Right renal pelvis (tissue), 4 donors: ENCODE results near the gene SIGLEC11. TPM values are rescaled to one million over a fixed set of nuclear protein-coding genes. Genes with fewer than 3 reads are reported as not detected.
"Not testable (repeated sequence)": the region's sequence is repeated elsewhere in the genome, so short reads cannot be mapped to it uniquely, and the experiment has no call there.

ENCODE experiments used
- DNase-seq, 4 donors: peaks; one replicate each; pipeline ENCODE4 v3.0.0-alpha.2; 2013; ENCODE audit warnings: low read depth in 4 of 4, low spot score in 3 of 4, missing footprints in 1 of 4
- polyA plus RNA-seq, 4 donors: library from polyadenylated mRNA; unstranded; fragments of 120-200 nt; gene quantifications; one replicate each; pipeline ENCODE4 v1.2.1, GENCODE V29; 2013; ENCODE audit not compliant: insufficient read length in 4 of 4

The SIGLEC11 gene
- polyA plus RNA-seq, 4 donors = 3.4 to 5.1 (median 4.8) TPM

DNA sequence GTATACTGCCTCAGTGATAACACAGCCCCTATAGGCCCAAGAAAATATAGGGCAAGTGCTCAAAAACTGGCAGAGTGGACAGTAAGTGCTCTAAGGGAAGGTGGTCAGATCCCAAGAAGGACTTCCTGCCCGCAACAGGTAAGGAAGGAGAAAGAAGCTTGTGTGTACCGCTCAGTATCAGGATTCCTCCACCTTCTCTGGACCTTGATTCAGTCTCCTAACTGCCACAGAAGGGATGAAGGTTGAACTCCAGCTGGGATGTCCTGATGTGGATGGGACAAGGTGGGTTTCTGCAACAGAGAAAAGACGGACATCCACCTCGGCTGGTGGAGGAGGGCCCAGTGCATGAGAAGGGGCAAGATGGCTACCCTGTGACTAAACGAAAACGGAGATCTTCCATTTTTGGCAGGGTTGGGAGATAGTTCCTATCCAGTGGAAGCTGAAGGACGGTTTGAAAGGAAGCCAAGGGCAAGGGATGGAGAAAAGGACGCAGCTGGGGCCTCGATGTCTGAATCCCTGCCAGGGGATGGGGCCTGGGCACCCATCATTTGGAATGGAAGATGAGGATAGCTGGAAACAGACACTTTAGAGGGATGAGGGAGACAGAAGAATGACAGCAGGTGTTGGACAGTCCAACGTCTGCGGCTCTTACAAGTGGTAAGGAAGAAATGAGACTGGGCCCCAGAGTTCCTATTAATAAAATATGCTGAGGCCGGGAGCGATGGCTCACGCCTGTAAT lies 33.3 kb downstream of the SIGLEC11 start:
- DNase-seq = no peak

DNA sequence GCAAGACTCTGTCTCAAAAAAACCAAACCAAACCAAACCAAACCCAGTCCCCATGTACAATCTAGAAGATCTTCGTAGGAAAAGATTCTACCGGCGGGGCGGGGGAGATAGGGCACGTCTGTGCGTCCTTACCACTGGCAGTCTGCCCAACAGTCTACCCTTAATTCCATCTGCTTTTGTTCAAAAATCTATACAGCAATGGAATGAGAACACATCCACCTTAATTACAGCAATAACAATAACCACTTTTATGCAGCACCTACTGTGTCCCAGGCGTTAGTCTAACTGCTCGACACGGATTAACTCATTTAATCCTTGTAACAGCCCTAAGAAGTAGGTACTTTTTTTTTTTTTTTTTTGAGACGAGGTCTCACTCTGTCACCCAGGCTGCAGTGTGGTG lies 34.5 kb downstream of the SIGLEC11 start:
- DNase-seq = no peak

DNA sequence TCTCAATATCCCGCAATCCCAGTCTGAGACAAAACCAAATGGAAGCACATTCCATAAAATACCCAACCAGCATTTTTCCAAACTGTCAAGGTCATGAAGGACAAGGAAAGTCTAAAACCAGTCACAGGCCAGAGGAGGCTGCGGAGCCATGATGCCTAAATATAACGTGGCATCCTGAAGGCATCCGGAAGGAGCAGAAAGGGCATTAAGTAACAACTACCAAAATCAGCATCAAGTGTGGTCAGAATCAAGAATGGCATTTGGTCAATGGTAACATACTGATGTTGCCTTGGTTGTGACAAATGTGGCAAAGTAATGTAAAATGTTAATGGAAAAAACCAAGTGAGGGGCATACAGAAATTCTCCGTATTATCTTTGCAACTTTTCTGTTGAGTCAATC lies 35.5 kb downstream of the SIGLEC11 start:
- DNase-seq = no peak

DNA sequence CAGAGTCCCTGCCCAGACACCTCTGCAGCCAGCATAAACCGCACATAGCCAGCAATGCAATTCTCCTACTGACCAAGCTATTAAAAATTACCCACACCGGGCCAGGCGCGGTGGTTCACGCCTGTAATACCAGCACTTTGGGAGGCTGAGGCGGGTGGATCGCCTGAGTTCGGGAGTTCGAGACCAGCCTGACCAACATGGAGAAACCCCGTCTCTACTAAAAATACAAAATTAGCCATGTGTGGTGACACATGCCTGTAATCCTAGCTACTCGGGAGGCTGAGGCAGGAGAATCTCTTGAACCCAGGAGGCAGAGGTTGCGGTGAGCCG lies 36.1 kb downstream of the SIGLEC11 start:
- DNase-seq = not testable (repeated sequence)

DNA sequence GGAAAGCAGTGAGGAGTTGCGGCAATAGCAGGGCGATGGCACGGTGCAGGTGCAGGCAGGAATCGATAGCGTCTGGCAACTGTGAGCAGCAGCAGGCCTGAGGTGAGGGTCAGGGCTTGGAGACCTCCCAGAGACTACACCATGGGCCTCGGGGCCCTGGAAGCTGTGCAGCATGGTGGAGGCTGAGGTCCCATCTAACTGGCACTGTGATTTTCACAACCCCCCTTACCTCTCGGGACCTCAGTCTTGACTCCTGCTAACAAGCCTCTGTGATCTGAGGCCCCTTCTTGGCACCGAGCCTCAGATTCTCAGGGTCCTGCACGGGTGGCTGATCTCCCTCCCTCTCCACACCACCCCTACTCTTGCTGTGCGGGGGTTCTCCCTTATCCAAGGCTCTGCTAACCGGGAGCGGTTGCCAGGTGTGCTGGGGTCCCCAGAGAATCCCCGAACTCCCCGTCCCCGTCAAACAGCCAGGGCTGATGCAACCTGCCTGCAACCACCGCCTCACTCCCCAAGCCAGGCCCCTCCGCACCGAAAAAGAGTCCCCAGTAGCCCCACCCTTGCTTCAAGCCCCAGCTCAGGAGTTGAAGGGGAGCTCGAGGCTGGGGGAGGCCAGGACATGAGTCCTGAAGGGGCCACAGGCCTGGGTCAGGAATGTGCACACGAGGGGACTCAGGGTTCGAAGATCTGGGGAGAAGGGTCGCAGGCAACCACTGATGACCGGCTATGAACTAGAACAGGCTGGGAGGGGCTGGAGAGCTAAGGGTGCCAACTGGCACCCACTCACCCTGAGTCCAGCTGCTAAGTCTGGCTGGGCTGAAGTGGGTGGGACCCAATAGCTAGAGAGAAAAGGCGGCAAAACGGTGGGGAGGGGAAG lies 36.7 kb downstream of the SIGLEC11 start:
- DNase-seq = no peak

DNA sequence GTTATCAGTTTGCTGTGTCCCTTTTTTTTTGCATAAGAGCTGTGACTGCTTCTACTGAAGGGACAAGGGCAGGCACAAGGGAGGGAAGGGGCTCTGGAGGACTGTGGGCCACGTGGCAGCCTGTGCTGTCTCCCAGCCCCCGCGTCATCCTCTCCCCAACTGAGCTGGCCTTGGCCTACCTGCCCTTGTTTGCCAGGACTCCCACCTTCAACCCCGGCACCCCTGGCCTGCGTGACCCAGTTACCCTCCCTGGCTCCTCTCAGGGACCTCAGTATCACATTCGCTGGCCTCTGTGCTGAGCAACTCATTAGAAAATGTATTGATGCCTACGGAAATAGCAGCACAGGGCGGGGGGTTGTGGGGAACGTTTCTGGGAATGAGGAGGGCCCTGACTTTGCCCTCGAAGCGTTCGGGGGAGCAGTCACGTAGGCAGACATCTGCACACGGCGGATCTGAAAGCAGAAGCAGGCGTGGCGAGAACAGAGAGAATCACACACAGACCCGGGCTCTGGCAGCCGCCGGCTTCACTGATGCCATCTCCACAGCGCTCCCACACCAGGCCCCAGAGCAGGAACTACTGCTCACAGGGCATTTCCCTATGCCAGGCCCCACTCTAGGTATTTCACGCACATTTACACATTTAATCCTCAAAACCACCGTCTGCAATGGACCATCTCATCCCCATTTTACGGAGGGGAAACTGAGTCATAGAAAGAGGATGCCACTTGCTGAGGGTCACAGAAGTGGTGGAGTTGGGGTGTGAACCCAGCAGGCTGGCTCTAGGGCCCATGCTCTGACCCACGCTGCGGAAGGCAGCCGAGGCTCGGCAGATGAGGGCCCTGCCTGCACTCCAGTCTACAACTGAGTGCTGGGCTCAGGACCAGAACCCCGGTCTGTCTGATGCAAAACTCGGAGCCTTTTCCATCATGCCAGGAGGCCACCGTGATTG lies 37.6 kb downstream of the SIGLEC11 start:
- DNase-seq = no peak

DNA sequence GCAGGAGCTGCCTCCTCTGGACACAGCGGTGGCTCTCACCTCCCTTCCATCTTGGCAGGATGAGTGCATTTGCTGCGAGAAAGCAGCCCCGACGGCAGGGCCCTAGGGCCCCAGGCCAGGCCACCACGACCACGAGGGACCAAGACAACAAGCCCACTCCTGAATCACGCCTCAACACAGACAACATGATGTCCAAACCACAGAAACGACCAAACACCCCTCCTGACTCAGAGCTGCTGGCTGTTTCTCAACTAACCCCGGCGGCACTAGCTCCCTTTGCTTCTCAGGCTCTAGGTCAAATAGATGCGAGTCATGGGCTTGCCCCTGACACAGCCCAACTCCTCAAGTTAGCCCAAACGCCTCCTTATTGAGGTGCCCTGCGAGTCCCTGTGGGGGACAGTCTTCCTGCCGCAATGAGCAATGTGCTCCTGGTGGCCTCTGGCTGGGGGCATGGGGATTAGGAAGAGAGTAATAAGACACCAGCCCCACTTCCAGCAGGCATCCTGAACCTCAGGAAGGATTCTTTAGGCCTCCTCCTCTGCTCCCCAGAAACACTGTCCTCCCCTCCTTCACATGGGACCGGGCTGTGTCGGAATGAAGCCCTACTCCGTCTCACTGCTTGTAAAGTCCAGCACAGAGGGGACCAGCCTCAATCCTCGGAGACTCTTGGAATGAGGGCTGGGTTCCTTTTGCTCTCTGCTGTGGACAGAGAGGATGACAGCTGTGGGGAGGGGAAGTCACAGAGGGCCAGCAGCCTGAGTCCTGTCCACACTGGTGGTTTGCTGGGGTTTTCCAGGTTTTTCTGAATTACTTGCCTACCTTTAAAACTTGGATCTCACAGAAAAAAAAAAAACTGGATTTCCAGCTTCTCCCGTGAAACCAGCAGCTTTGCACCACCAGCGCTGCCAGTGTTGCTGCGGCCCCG lies 38.8 kb downstream of the SIGLEC11 start:
- no peak for DNase-seq

DNA sequence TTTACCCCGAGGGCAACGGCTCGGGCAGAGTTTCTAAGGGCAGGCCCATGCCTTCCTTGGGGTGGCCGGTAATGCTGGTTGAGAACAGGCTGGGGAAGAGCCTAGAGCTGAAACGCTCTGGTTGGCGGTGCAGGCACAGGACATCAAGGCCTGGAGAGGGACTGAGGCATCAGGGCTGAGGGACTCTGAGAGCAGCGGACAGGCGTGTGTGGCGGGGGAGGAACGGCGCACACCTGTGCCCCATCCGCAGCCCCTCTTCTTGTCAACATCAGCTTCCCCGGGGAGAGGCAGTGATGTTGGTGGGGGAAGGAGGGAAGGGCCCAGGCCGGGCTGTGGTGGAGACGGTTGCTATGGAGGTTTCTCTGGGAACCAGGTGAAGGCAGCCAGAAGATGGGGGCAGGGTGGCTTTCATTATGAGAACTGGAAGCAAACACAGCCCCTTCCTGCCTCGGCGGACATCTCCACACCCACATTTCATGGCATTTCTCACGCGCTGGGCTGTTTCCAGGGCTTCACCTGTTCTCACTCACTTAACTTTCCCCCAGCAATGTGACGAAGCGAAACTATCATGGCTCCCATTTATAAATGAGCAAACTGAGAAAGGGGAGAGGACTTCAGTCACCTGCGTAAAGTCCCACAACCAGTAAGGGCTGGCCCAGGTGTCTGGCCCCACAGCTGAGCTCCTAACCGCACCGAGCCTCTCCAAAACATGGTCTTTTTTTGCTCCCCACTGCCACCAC lies 40.2 kb downstream of the SIGLEC11 start:
- no peak for DNase-seq

DNA sequence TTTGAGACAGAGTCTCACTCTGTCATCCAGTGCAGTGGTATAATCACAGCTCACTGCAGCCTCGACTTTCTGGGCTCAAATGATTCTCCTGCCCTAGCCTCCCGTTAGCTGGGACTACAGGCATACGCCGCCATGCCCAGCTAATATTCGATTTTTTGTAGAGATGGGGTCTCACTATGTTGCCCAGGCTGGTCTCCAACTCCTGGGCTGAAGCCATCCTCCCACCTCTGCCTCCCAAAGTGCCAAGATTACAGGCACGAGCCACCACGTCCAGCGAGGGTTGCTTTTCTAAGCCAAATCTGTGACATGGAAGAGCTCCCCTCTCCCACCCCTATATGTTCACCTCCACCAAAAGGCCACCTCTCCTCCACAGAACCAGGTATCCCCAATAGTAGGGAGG lies 42.9 kb downstream of the SIGLEC11 start:
- no peak for DNase-seq

DNA sequence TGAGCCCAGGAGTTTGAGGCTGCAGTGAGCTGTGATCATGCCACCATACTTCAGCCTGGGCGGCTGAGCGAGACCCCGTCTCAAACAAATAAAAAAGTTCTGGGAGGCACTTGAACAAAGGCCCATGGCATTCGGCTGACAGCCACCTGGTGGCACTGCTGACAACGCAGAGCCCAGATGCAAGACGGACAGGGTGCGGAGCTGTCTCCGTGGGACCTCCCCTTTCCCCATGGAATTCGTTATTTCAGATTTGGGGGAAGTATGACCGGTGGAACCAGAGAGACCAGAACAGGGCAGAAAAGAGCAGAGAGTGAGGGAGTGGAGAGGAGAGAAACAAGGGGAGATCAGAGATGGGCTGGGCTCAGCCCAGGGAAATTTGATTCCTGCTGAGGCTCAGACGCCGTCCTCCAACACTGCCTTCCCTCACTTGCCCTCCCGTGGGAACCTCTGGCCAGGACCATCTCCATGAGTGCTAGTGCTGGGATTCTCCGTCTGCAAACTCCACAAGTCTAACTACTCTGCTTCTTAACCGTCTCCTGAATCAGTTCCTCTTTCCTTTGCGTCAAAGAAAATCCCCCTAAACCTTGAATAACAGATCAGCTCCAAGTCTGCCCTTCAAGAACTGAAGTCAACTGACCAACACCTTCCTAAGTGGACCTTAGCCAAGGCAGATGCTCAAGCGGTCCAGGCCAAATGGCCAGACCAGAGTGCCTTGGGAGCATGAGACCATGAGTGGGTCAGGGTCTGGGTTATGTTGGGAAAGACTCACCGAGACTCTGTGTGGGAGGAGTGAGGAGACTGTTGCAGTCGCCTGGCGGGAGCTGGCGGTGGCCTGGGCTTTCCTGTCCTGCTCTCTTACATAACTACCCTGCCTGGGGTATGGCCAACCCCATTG lies 43.9 kb downstream of the SIGLEC11 start:
- no peak for DNase-seq

DNA sequence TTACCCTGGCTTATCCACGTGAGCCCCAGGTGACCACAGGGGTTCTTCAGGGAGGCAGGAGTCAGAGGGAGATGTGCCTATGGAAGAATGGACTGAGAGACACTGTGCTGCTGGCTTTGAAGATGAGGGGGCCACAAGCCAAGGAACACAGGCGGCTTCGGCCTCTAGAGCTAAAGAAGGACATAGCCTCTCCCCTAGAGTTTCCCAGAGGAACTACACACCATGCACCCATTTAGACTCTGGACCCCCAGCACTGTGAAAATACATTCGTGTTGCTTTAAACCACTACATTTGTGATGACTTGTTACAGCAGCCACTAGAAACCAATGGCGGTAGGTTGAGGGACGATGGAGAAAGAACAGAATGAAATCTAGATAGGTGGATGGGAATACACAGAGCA lies 45.7 kb downstream of the SIGLEC11 start:
- no peak for DNase-seq

DNA sequence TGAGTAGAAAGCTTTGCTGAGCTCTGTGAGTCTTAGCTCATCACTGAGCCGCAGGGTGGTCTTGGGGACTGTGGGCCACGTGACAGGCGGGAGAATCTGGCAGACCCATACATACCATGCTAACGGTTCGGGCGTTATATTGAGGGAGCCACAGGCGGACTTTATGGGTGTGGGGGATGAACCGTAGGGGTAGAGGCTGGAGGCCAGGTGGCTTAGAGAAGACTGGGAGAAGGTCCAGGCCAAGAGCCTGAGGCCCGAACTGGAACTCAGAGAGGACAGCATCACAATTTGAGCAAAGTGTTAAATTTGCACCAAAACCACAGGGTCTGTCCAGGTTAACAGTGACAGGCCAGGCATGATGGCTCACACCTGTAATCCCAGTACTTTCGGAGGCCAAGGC lies 47.3 kb downstream of the SIGLEC11 start:
- DNase-seq = no peak

DNA sequence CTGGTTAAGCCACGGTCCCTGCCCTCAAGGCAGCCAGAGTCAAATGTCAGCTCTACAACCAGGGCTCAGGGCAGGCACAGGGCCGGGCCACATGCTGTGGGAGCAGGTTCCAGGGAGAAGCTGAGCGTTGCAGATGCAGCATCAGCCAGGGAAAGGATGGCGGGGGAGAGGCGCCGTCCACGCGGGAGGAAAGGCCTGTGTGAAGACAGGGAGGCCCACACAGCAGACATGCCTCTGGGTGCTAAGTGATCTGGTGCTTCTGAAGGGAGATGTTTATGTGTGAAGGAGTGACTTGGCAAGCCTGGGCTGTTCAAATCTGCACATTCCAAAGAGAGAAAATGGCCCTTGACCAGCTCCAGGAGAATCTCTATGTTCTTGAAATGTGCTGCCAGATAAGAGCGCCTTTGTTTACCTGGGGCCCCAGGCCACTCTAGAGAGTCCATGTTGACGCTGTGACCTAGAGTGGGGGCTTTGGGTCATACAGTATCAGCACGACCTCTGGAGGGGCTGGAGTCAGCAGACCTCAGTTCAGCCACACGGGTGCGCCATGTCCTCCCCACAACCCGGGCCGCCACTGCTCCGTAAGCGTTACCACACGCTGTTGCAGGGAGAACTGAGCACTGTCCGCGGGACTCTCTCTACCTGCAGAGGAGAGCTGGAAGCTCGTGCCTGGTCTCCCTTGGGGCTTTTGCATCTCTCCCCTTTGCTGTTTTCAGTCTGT lies 47.8 kb downstream of the SIGLEC11 start:
- no peak for DNase-seq

DNA sequence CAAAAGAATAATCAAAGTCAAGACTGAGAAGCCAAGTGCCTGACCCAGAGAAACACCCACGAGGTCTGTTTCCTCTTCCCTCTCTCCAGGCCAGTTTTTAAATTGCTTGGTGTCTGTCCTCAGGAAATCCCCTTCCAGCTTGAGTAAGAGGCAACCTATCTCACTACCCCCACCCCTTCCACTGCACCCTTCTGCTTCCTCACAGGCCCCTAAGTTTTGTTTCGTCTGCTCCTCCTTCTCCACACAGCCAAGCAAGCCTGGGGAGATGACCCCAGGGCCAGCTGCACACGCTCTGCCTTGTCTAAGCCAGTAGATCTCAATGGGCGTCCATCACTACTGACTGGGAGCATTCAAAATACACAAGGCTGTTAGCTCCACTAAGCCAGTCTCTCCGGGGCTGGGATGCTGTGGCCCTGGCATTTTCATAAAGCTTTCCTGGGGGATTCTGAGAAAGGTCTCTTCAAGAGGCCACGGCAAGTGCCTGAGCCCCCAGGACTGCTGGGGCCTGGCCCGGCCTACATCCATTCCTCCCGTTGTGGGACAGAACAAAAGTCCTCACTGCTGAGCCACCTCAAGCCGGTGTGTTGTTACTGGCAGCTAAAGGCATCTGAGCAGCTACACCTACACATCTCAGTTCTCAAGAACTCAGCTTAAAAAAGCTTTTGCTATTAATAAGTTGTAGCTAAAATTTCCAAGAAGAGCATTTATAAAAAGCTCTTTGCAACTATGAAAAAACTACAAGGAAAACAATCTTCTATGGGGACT lies 49.4 kb downstream of the SIGLEC11 start:
- no peak for DNase-seq

DNA sequence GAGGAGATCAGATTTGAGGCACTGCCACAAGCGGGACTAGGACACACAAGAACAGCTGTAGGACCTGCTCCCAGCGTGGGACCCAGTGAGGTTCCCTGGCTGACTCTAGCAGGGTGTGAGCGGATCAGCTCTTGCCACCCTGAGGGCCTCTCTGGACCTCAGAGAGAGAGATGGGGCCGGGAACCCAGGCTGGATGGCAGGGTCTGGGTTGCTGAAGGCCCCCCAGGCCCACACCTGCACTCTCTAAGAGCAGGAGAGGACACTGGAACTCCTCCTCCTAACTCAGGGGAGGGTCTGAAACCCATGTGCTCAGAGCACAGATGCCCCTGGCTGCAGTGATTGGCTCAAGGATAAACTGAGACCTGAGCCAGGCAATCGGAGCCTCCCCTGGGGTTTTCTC lies 50.8 kb downstream of the SIGLEC11 start:
- no peak for DNase-seq

DNA sequence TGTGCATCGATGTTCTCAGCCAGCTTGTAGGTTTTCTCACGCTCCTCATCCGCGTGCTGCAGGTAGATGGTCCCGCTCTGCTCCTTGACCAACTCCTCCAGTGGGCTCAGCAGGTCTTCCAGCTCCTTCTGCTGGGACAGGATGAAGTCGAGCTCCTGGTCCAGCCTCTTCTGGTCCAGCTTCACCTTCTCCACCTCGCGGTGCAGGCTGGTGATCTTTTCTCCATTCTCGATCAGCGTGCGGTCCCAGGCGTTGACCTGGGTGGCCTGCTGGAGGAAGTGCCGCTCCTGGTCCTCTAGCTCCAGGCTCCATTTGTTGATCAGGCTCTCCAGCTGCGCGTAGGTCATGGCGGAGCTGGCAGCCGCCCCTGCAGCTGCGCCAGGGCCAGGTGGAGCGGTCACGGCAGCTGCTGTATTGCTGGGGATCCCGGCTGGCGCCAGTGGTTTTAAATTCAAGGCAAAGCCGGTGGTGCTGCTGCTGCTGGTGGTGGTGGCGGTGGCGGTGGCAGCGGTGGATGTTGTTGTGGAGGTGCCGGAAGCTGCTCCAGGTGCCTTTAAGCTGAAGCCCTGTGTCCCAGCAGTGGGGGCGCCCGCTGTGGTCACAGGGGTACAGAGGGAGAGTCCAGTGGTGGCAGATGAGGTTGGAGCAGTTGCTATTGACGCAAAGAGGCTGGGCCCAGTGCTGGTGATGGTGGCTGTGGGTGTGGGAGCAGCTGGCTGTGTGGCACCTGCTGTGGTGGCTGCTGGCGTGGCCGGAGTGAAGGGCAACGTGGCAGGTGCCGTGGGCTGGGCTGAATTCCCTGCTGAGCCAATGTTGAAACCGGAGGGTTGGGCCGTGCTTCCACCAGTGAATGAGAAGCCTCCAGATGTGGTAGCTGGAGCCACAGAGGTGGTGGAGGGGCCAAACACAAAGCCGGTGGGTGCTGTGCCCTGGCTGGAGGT lies 52.2 kb downstream of the SIGLEC11 start:
- DNase-seq = no peak
